Type B pancreatic cell (in vitro differentiated cells): ENCODE measurements around the gene AGAP3. TPM values are rescaled to one million over a fixed set of nuclear protein-coding genes. Genes with fewer than 3 reads are reported as not detected.
A peak's percentile ranks its signal among the peaks of the same experiment; 100 is the strongest.

Experiments used
- DNase-seq: peaks from one replicate; pipeline ENCODE4 v3.0.0; 2021; ENCODE audit warnings: mixed read lengths; ENCODE audit not compliant: unreplicated experiment; ENCODE audit errors: extremely low spot score
- H3K27ac Mint-ChIP-seq: 2 replicates; pipeline ENCODE4 v1.8.0; 2021; ENCODE audit warnings: mild to moderate bottlenecking, mixed read lengths
- H3K27me3 Mint-ChIP-seq: 2 replicates; pipeline ENCODE4 v1.8.0; 2021; ENCODE audit warnings: mixed read lengths
- H3K36me3 Mint-ChIP-seq: 2 replicates; pipeline ENCODE4 v1.8.0; 2021; ENCODE audit warnings: mixed read lengths
- H3K4me1 Mint-ChIP-seq: one replicate; pipeline ENCODE4 v1.8.0; 2021; ENCODE audit warnings: mixed read lengths; ENCODE audit not compliant: unreplicated experiment
- H3K4me3 Mint-ChIP-seq: 2 replicates; pipeline ENCODE4 v1.8.0; 2021; ENCODE audit warnings: mild to moderate bottlenecking, mixed read lengths
- H3K9me3 Mint-ChIP-seq: 2 replicates; pipeline ENCODE4 v1.8.0; 2021; ENCODE audit warnings: mixed read lengths
- total RNA-seq: library from RNA; stranded (reverse); gene quantifications from 2 replicates; pipeline ENCODE4 v1.2.1, GENCODE V29; 2021; ENCODE audit warnings: low replicate concordance
- TF ChIP-seq, protein P1 (sequence below): fragments of 200-600 bp; sonication (generic); conservative IDR thresholded peaks from 2 replicates; pipeline ENCODE4 v1.5.0; 2021; ENCODE audit warnings: antibody characterized with exemption, mild to moderate bottlenecking

Gene AGAP3
- total RNA-seq, 1 donor from 2014 or later: 114 TPM

GRCh38 chr7:151114151-151115090 lies 28.1 kb downstream of the AGAP3 start:
- H3K4me1 Mint-ChIP-seq: peaks cover 21% of the 10 kb centered on the region
- H3K36me3 Mint-ChIP-seq: no peaks in the 10 kb centered on the region
- DNase-seq: no peak
- H3K4me3 Mint-ChIP-seq: peak overlapping the region; percentile 85
- TF ChIP-seq, protein P1, sequence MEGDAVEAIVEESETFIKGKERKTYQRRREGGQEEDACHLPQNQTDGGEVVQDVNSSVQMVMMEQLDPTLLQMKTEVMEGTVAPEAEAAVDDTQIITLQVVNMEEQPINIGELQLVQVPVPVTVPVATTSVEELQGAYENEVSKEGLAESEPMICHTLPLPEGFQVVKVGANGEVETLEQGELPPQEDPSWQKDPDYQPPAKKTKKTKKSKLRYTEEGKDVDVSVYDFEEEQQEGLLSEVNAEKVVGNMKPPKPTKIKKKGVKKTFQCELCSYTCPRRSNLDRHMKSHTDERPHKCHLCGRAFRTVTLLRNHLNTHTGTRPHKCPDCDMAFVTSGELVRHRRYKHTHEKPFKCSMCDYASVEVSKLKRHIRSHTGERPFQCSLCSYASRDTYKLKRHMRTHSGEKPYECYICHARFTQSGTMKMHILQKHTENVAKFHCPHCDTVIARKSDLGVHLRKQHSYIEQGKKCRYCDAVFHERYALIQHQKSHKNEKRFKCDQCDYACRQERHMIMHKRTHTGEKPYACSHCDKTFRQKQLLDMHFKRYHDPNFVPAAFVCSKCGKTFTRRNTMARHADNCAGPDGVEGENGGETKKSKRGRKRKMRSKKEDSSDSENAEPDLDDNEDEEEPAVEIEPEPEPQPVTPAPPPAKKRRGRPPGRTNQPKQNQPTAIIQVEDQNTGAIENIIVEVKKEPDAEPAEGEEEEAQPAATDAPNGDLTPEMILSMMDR: no peak
- H3K27ac Mint-ChIP-seq: peak overlapping the region; percentile 85
- peaks cover 3% of the 10 kb centered on the region for H3K27me3 Mint-ChIP-seq
- H3K9me3 Mint-ChIP-seq: no peaks in the 10 kb centered on the region

GRCh38 chr7:151115121-151115835 lies 29.0 kb downstream of the AGAP3 start:
- peaks cover 3% of the 10 kb centered on the region for H3K27me3 Mint-ChIP-seq
- H3K27ac Mint-ChIP-seq: peak overlapping the region; percentile 95
- DNase-seq: no peak
- peaks cover 19% of the 10 kb centered on the region for H3K4me1 Mint-ChIP-seq
- peak overlapping the region; percentile 92 for H3K4me3 Mint-ChIP-seq
- no peaks in the 10 kb centered on the region for H3K36me3 Mint-ChIP-seq
- H3K9me3 Mint-ChIP-seq: no peaks in the 10 kb centered on the region
- TF ChIP-seq, protein P1: peak; percentile 23

DNA sequence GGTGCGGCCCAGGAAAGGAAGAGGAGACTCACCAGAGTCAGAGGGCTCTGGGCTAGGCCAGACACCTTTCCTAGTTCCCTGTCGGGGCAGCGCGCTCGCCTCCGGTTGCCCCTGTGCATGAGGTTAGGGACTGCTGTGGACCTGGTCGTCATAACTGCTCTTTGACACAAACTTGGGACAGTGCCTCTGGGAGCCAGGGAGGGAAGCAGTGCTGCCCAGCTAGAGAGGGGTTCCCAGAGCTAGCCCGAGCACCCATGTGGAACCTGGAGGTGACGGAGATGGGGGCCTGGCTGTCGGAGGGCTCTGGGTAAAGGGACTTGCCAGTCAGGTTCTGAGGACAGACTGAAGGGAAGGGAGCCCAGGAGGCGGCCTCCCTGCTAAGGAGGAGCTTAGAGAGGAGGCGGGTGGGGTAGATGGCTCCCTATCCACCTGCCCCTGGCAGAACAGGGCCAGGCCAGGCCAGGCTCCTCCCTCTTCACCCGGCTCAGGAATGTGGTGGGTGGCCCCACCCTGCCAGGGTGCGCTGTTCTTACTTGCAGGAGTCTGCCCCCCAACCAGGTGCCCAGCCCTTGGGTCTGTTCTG lies 29.7 kb downstream of the AGAP3 start:
- Mint-ChIP-seq H3K27ac (peak overlapping the region; percentile 95), H3K4me3 (peak overlapping the region; percentile 92), H3K27me3 (peaks cover 3% of the 10 kb centered on the region), H3K36me3 (no peaks in the 10 kb centered on the region), H3K9me3 (no peaks in the 10 kb centered on the region), H3K4me1 (peaks cover 15% of the 10 kb centered on the region)
- no peak for DNase-seq
- TF ChIP-seq, protein P1: peak; percentile 4

- H3K4me1 Mint-ChIP-seq: peaks cover 15% of the 10 kb centered on the region
- no peak for DNase-seq
- H3K36me3 Mint-ChIP-seq: peaks cover 7% of the 10 kb centered on the region
- peak overlapping the region; percentile 92 for H3K4me3 Mint-ChIP-seq
- no peaks in the 10 kb centered on the region for H3K9me3 Mint-ChIP-seq
- TF ChIP-seq, protein P1: no peak
- H3K27ac Mint-ChIP-seq: peak overlapping the region; percentile 95
- peaks cover 3% of the 10 kb centered on the region for H3K27me3 Mint-ChIP-seq
Observed at GRCh38 chr7:151116603-151117440, 30.5 kb downstream of the AGAP3 start.

- Mint-ChIP-seq H3K36me3 (peaks cover 7% of the 10 kb centered on the region), H3K27me3 (peaks cover 3% of the 10 kb centered on the region), H3K4me1 (peaks cover 15% of the 10 kb centered on the region), H3K9me3 (no peaks in the 10 kb centered on the region), H3K4me3 (no peak overlapping the region), H3K27ac (no peak overlapping the region)
- no peak for DNase-seq
- TF ChIP-seq, protein P1: no peak
Observed at GRCh38 chr7:151117565-151117964, 31.3 kb downstream of the AGAP3 start.
